Measurements from ENCODE around the gene CARNS1. TPM values are rescaled to one million over a fixed set of nuclear protein-coding genes. Genes with fewer than 3 reads are reported as not detected.

The CARNS1 gene
- total RNA-seq, 1 experiment from 2014 or later, result 0.08 TPM

DNA sequence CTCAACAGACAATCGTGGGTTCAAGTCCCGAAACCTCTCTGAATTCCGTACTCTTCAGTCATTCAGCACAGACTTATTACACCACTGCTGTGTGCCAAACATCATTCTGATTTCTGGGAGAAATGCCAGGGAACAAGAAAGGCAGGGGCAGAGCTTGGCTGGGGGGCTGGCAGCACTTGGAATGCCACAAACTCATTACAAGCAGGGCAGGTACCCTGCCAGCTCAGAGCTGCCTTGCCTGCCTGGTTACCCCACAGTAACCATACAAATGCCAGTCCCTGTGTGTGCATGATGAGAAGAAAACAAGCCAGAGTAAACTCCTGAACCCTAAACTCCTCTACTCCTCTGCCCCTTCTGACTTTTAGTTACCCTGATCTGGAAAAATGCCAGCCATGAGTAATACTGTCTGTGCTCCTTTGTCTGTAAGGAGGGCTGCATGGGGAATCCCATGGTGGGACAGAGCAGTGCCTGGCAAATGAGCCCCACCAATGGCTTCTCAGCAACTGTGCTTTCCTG is 30.6 kb upstream of the CARNS1 start:
- DNase-seq, result no peak

DNA sequence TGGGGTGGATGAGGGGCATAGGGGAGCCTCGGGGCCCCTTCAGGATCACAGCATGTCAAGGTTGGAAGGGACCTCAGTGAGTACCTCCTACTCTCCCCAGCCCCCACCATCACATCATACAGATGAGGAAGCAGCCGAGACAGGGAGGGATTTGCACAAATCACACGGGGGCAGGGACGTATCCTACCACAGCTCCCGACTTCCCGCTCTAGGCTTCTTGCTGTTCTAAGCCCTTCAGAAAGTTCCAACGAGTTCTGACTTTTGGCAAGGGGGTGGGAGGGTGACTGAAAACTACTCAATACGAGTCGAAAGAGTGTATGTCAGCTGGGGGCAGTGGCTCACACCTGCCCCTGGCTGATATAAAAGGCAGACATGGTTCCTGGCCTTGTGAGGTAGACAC is 28.4 kb upstream of the CARNS1 start:
- Histone ChIP-seq H3K4me1 (no peaks in the 10 kb centered on the region), H3K9me3 (replicated peaks) (no peaks in the 10 kb centered on the region), H3K27ac (no peak overlapping the region), H3K36me3 (no peaks in the 10 kb centered on the region), H3K27me3 (no peaks in the 10 kb centered on the region), H3K4me3 (no peak overlapping the region)
- no peak for DNase-seq

More for the DNA sequence above, 30.6 kb upstream of the CARNS1 start:
- H3K9me3 ChIP-seq (replicated peaks), result no peaks in the 10 kb centered on the region
- H3K36me3 ChIP-seq, result no peaks in the 10 kb centered on the region
- H3K27me3 ChIP-seq, result no peaks in the 10 kb centered on the region
- no peak overlapping the region for H3K4me3 ChIP-seq
- no peak overlapping the region for H3K27ac ChIP-seq
- H3K4me1 ChIP-seq, result no peaks in the 10 kb centered on the region

DNA sequence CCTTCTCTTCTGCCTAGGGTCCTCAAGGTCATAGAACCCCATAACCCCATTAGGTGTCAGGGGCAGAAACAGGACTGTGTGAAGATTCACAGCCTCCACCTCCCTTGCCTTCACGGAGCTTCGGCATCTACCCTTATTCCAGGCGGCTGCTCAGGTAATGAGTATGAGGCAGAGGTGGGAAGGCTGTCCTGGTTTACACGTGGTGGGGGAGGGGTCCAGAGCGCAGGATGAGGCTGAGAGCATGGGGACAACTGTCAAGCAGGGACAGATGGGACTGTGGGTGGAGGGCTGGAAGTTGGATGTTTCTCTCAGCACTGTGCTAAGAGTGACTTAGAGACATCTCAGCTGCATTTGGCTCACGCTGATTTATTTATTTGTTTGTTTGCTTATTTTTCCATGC is 28.0 kb upstream of the CARNS1 start:
- Histone ChIP-seq H3K27ac (no peak overlapping the region), H3K27me3 (no peaks in the 10 kb centered on the region), H3K4me3 (no peak overlapping the region), H3K9me3 (replicated peaks) (no peaks in the 10 kb centered on the region), H3K36me3 (no peaks in the 10 kb centered on the region), H3K4me1 (no peaks in the 10 kb centered on the region)
- no peak for DNase-seq

DNA sequence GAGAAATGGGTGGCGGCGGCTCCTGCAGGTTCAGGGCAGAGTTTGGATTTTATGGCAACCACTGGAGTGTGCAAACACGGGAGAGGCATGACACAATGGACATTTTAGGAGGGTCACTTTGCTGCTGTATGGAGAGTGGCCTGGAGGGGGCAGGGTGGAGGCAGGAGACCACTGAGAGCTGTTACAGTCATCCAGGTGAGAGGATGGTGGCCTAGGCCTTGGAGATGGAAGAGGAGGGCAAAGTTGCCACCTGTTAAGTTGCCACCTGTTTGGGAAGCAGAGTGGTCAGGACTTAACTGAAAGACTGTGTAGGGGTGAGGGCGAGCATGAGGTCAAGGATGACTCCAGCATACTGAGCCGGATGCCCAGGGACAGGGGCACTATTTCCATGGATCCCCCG is 26.0 kb upstream of the CARNS1 start:
- Histone ChIP-seq H3K4me1 (no peaks in the 10 kb centered on the region), H3K27ac (no peak overlapping the region), H3K36me3 (no peaks in the 10 kb centered on the region), H3K4me3 (no peak overlapping the region), H3K27me3 (no peaks in the 10 kb centered on the region), H3K9me3 (replicated peaks) (no peaks in the 10 kb centered on the region)
- DNase-seq, result peak; percentile 42 to 64

DNA sequence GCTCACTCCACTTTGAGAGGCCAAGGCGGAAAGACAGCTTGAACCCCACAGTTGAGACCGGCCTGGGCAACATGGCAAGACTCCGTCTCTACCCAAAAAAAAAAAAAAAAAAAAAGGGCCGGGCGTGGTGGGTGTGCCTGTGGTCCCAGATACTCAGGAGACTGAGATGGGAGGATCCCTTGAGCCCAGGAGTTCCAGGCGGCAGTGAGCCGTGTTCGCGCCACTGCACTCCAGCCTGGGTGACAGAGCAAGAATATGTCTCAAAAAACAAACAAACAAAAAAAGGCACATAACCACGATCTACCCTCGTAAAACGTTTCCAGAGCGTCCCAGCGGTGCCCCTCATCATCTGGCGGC is 24.6 kb upstream of the CARNS1 start:
- Histone ChIP-seq H3K36me3 (peaks cover 4% of the 10 kb centered on the region; the same call in 1 of the 2 replicates), H3K4me1 (no peaks in the 10 kb centered on the region), H3K9me3 (replicated peaks) (no peaks in the 10 kb centered on the region), H3K4me3 (peak overlapping the region; percentile 70), H3K27me3 (no peaks in the 10 kb centered on the region), H3K27ac (peak overlapping the region; percentile 76)
- DNase-seq, result no peak

DNA sequence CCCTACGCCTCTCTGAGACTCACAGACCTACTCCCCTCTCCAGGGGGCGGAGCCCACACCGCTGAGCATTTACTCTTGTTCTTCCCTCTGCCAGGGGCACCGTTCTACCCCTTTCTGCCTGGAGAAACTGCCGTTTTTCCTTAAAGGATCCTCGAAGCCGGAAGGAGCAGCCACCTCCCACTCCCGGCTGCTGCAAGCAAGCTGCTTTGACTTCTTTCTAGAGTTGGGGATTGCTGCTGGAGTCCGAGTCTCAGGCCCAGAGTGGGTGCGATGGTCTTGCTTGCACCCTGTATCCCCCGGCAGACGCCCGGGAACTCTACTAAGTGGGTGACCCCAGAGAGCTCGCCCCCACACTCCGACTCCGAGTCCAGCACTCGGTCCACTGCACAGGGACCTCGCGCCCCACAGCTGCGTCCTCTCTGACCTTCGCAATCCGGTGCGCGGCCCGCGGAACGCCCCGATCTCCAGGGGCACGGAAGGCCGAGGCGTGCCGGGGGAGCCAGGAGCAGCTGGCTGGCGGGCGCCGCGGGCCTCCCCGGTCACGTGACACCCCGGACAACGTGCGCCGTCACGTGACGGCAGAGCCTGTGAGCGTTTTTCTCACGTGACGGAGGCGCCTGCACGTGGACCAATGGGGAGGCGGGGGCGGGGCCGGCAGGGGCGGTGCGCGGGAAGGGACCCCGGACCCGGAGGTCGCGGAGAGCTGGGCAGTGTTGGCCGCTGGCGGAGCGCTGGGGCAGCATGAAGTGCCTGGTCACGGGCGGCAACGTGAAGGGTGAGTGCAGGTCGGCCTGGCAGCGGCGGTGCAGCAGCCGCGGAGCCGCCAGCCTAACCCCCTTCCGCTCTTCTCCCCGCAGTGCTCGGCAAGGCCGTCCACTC is 23.9 kb upstream of the CARNS1 start, which contains the start of gene RAD9A:
TSS of gene RAD9A (plus strand) at position 683 of the 879 bp plus-strand sequence. CDS start at position 742, 59 bp downstream.
- DNase-seq, result peak; percentile 94 to 95
- H3K4me3 ChIP-seq, result peak within 1 kb of the TSS; percentile 70
- H3K27ac ChIP-seq, result peak within 1 kb of the TSS; percentile 76
- H3K9me3 ChIP-seq (replicated peaks), result no peaks in the 10 kb centered on the region
- H3K27me3 ChIP-seq, result no peaks in the 10 kb centered on the region
- peaks cover 4% of the 10 kb centered on the region; the same call in 1 of the 2 replicates for H3K36me3 ChIP-seq
- H3K4me1 ChIP-seq, result no peaks in the 10 kb centered on the region

DNA sequence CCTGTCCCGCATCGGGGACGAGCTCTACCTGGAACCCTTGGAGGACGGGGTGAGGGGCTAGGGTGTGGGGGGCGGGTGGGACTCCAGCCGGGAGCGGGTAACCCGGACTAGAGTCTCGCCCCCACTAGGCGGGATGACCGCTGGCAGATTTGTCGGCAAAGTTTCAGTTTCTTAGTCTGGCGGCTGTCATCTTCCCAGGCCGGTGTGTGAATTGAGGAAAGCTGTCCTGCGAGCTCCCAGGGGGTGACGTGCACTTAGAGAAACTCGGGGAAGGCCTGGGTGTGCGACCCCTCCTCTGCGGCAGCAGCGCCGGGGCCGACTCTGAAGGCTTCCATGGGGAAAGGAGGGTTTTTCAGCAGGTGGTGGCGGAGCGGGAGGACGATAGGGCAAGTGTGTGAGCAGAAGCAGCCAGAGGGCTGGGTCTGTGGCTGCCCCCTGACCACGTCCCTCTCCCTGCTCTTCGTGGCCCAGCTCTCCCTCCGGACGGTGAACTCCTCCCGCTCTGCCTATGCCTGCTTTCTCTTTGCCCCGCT is 23.2 kb upstream of the CARNS1 start:
- Histone ChIP-seq H3K27me3 (no peaks in the 10 kb centered on the region), H3K4me1 (no peaks in the 10 kb centered on the region), H3K9me3 (replicated peaks) (no peaks in the 10 kb centered on the region), H3K4me3 (peak overlapping the region; percentile 70), H3K36me3 (peaks cover 5% of the 10 kb centered on the region; the same call in 1 of the 2 replicates), H3K27ac (peak overlapping the region; percentile 76; the same call in 1 of the 2 replicates)
- no peak for DNase-seq

DNA sequence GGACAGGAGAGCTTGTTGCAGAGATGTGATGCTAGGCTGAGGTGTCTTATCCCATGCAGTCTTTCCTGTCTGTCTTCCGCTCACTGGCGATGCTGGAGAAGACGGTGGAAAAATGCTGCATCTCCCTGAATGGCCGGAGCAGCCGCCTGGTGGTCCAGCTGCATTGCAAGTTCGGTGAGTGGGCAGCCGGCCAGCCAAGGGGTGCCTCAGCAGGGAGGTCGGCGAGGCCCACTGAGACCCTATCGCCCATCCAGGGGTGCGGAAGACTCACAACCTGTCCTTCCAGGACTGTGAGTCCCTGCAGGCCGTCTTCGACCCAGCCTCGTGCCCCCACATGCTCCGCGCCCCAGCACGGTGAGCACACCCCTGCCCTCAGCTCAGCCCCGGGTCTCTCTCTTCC is 22.0 kb upstream of the CARNS1 start:
- no peak overlapping the region for H3K4me3 ChIP-seq
- H3K4me1 ChIP-seq, result no peaks in the 10 kb centered on the region
- H3K36me3 ChIP-seq, result peaks cover 11% of the 10 kb centered on the region; the same call in 1 of the 2 replicates
- H3K27me3 ChIP-seq, result no peaks in the 10 kb centered on the region
- H3K27ac ChIP-seq, result no peak overlapping the region
- DNase-seq, result no peak
- H3K9me3 ChIP-seq (replicated peaks), result no peaks in the 10 kb centered on the region

DNA sequence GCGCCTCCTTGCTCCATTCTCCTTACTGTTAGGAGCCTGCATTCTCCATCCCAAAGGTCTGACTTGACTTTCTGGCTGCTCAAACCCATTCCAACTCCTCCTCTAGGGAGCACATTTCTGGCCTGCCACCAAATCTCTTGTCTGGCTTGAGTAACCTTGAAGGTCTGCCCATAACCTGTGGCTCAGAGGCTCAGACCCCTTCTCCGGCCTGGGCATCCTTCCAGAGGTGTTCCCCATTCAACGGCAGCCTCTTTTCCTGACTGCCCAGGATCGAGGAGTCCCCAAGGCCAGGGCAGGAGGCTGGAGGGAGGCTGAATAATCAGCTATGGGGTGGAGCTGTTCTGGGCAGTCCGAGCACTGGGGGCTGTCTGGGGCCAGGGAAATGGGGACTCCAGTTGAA is 21.5 kb upstream of the CARNS1 start:
- Histone ChIP-seq H3K27ac (no peak overlapping the region), H3K4me3 (no peak overlapping the region), H3K9me3 (replicated peaks) (no peaks in the 10 kb centered on the region), H3K4me1 (no peaks in the 10 kb centered on the region), H3K27me3 (no peaks in the 10 kb centered on the region), H3K36me3 (peaks cover 11% of the 10 kb centered on the region)
- no peak for DNase-seq

DNA sequence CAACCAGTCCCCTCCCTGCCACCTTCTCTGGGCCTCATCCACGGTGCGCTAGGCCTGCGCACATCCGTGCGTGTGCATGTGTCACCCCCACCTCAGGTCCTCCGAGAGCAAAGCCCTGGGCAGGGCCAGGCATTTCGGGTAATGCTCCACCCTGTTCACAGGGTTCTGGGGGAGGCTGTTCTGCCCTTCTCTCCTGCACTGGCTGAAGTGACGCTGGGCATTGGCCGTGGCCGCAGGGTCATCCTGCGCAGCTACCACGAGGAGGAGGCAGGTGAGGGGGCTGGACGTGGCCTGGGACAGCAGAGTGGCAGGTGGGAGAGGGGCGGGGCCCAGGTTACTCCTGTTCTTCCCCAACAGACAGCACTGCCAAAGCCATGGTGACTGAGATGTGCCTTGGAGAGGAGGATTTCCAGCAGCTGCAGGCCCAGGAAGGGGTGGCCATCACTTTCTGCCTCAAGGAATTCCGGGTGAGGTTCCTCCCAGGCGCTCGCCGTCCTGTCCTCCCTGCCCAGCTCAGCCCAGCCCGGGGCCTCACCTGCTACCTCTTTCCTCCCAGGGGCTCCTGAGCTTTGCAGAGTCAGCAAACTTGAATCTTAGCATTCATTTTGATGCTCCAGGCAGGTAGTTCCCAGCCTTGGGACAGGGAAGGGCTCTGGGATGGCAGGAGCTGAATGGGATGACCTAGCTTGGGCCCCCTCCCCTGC is 19.8 kb upstream of the CARNS1 start:
- H3K36me3 ChIP-seq, result peaks cover 18% of the 10 kb centered on the region
- no peak for DNase-seq
- no peaks in the 10 kb centered on the region for H3K9me3 ChIP-seq (replicated peaks)
- H3K27ac ChIP-seq, result no peak overlapping the region
- H3K4me3 ChIP-seq, result no peak overlapping the region
- H3K4me1 ChIP-seq, result 0 out of 2 replicates have a peak, but pooled peaks cover 2% of the 10 kb centered on the region
- no peaks in the 10 kb centered on the region for H3K27me3 ChIP-seq

DNA sequence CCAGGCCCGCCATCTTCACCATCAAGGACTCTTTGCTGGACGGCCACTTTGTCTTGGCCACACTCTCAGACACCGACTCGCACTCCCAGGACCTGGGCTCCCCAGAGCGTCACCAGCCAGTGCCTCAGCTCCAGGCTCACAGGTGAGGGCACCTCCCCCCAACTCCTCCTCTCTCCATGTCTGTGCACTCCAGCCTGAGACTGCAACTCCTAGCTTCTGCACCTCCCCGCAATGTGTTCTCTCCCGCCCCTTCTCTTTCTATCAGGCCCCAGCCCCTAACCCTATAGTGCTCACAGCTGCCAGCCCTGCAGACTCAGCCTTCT is 19.3 kb upstream of the CARNS1 start:
- Histone ChIP-seq H3K4me1 (0 out of 2 replicates have a peak, but pooled peaks cover 2% of the 10 kb centered on the region), H3K4me3 (no peak overlapping the region), H3K36me3 (peaks cover 18% of the 10 kb centered on the region), H3K9me3 (replicated peaks) (no peaks in the 10 kb centered on the region), H3K27me3 (no peaks in the 10 kb centered on the region), H3K27ac (no peak overlapping the region)
- DNase-seq, result no peak

DNA sequence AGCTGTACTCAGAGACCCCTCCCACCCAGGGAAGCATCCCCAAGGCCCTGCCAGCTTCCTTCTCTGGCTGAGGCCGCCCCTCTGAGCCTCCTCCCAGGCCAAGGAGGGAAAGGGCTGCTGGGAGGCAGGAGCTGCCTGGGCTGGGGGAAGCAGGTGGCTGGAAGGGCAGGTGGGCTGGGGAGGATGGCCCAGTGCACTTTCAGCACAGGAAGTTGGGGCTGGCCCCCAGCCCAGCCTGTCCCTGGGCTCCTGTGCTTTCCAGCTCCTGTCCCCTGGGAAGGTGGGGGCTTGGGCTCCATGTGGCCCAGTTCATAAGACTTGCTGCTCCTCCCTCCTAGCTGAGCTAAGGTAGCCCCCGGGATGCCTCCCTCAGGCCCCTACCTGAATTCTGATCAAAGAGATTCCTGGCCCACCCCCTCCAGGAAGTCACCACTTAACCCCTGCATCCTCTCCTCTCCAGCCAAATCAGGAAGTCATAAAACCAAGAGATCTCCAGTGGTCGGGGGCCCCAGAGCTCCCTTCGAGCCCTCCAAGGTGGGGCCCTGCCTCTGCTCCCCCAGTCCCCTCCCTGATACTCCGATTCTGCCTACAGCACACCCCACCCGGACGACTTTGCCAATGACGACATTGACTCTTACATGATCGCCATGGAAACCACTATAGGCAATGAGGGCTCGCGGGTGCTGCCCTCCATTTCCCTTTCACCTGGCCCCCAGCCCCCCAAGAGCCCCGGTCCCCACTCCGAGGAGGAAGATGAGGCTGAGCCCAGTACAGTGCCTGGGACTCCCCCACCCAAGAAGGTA is 18.7 kb upstream of the CARNS1 start:
- H3K36me3 ChIP-seq, result peaks cover 18% of the 10 kb centered on the region
- no peak overlapping the region for H3K4me3 ChIP-seq
- no peaks in the 10 kb centered on the region for H3K9me3 ChIP-seq (replicated peaks)
- no peak for DNase-seq
- 0 out of 2 replicates have a peak, but pooled peaks cover 2% of the 10 kb centered on the region for H3K4me1 ChIP-seq
- H3K27me3 ChIP-seq, result no peaks in the 10 kb centered on the region
- H3K27ac ChIP-seq, result no peak overlapping the region

DNA sequence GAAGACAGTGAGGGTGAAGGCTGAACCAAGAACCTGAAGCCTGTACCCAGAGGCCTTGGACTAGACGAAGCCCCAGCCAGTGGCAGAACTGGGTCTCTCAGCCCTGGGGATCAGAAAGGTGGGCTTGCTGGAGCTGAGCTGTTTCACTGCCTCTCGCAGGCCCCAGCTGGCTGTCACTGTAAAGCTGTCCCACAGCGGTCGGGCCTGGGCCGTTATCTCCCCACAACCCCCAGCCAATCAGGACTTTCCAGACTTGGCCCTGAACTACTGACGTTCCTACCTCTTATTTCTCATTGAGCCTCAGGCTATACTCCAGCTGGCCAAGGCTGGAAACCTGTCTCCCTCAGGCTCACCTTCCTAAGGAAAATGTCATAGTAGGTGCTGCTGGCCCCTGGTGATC is 17.9 kb upstream of the CARNS1 start:
- Histone ChIP-seq H3K27me3 (no peaks in the 10 kb centered on the region), H3K4me1 (peaks cover 4% of the 10 kb centered on the region; the same call in 1 of the 2 replicates), H3K27ac (no peak overlapping the region), H3K36me3 (peaks cover 18% of the 10 kb centered on the region), H3K4me3 (no peak overlapping the region), H3K9me3 (replicated peaks) (no peaks in the 10 kb centered on the region)
- DNase-seq, result no peak

DNA sequence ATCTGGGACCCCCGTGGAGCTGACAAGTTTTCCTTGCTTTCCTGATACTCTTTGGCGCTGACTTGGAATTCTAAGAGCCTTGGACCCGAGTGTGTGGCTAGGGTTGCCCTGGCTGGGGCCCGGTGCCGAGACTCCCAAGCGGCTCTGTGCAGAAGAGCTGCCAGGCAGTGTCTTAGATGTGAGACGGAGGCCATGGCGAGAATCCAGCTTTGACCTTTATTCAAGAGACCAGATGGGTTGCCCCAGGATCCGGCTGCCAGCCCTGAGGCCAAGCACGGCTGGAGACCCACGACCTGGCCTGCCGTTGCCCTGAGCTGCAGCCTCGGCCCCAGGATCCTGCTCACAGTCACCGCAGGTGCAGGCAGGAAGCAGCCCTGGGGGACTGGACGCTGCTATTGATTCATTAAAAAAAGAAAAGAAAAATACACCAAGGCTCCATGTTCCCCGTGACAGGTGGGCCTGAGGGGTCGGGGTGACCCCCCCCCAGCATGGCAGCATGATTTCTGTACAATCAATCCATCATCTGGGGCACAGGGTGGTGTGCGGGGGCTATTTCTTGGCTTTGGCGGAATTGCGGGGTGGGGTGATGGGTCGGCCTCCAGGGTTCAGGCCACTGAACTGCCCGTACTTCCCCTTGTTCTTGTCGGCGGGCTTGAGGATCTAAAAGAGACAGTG is 17.4 kb upstream of the CARNS1 start:
- Histone ChIP-seq H3K9me3 (replicated peaks) (no peaks in the 10 kb centered on the region), H3K27me3 (no peaks in the 10 kb centered on the region), H3K4me1 (peaks cover 5% of the 10 kb centered on the region; the same call in 1 of the 2 replicates), H3K36me3 (peaks cover 18% of the 10 kb centered on the region), H3K4me3 (no peak overlapping the region), H3K27ac (no peak overlapping the region)
- no peak for DNase-seq

Data from SJCRH30 (cell line).